ENCODE results near the gene ARHGEF4. TPM values are rescaled to one million over a fixed set of nuclear protein-coding genes. Genes with fewer than 3 reads are reported as not detected.

Gene ARHGEF4
- total and polyA plus RNA-seq, 10 of the 15 experiments (the other 5 are each of a cell fraction or from before 2014, with no cell fraction given), result 0.02 to 0.24 (median 0.16) TPM; not detected in 6

DNA sequence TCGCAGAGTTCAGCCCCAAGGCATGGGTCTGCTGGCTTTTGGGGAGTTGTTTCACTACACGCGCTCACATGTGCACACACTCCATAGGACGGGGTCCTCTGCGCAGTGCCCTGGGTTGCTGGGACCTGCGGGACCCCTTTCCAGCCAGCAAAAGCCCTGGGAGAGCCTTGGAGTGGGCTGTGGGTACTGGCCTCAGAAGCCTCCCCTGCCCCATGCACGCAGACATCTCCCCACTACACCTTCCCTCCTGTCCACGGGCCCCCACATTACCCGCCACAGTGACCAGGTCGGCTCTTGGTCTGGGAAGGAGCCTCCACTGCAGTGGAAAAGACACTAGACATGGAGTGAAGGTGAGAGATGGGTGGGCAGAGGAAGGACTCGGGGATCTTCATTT, 208.0 kb downstream of the ARHGEF4 start:
- in situ Hi-C loops (cut with MboI) (no loop called here), intact Hi-C loops (cut with micrococcal nuclease; ENCODE audit: unreplicated experiment) (no loop called here)
- no peak for DNase-seq (ENCODE audit: low read depth, low spot score)
- Histone ChIP-seq H3K27ac (ENCODE audit: control insufficient read depth, insufficient read depth) (no peak overlapping the region), H3K79me2 (ENCODE audit: control insufficient read depth, insufficient read depth, low read length) (no peaks in the 10 kb centered on the region), H3K9ac (ENCODE audit: control insufficient read depth, insufficient read depth, low read length) (no peak overlapping the region), H3K4me2 (ENCODE audit: control insufficient read depth, insufficient read depth) (no peak overlapping the region), H2AFZ (ENCODE audit: control insufficient read depth, low read depth, low read length) (no peak overlapping the region), H4K20me1 (ENCODE audit: control insufficient read depth, insufficient read depth) (no peaks in the 10 kb centered on the region), H3K9me3 (replicated peaks; ENCODE audit: control insufficient read depth, insufficient read depth, low read length) (no peaks in the 10 kb centered on the region), H3K4me3 (no peak overlapping the region), H3K36me3 (ENCODE audit: control insufficient read depth in 2 of 2, insufficient read depth in 2 of 2, low read length in 1 of 2) (peaks cover 8 to 27% of the 10 kb centered on the region in 2 experiments; a peak in 3 of 4 replicates), H3K4me1 (ENCODE audit: control insufficient read depth, insufficient read depth, low read length) (no peaks in the 10 kb centered on the region), H3K27me3 (replicated peaks in 1 of 2; ENCODE audit: control insufficient read depth in 2 of 2, insufficient read depth in 2 of 2, low read length in 1 of 2) (no peaks in the 10 kb centered on the region)
- SMC1A ChIA-PET (ENCODE audit: uncharacterized antibody, unreplicated experiment), result no interaction called here
- 92% methylated on average over 11 of the region's 11 CpGs for WGBS (ENCODE audit: insufficient coverage, insufficient replicate concordance, low lambda C conversion rate, missing lambda C conversion rate)
- RAD21 ChIA-PET (ENCODE audit: unreplicated experiment), result no interaction called here
- BruUV-seq (replicated peaks), result no TSS peak
- TF ChIP-seq, protein P1, sequence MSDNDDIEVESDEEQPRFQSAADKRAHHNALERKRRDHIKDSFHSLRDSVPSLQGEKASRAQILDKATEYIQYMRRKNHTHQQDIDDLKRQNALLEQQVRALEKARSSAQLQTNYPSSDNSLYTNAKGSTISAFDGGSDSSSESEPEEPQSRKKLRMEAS (IDR thresholded peaks at IDR 0.05; ENCODE audit: low read depth, low read length), result no peak
- TF ChIP-seq CBX3 (IDR thresholded peaks at IDR 0.05; ENCODE audit: borderline replicate concordance, low read depth), result no peak
- TF ChIP-seq, protein P2, sequence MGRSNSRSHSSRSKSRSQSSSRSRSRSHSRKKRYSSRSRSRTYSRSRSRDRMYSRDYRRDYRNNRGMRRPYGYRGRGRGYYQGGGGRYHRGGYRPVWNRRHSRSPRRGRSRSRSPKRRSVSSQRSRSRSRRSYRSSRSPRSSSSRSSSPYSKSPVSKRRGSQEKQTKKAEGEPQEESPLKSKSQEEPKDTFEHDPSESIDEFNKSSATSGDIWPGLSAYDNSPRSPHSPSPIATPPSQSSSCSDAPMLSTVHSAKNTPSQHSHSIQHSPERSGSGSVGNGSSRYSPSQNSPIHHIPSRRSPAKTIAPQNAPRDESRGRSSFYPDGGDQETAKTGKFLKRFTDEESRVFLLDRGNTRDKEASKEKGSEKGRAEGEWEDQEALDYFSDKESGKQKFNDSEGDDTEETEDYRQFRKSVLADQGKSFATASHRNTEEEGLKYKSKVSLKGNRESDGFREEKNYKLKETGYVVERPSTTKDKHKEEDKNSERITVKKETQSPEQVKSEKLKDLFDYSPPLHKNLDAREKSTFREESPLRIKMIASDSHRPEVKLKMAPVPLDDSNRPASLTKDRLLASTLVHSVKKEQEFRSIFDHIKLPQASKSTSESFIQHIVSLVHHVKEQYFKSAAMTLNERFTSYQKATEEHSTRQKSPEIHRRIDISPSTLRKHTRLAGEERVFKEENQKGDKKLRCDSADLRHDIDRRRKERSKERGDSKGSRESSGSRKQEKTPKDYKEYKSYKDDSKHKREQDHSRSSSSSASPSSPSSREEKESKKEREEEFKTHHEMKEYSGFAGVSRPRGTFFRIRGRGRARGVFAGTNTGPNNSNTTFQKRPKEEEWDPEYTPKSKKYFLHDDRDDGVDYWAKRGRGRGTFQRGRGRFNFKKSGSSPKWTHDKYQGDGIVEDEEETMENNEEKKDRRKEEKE (IDR thresholded peaks at IDR 0.05), result no peak
- TF ChIP-seq POLR2AphosphoS5 (IDR thresholded peaks at IDR 0.05; ENCODE audit: low read length), result no peak
- no peak for TF ChIP-seq RAD51 (IDR thresholded peaks at IDR 0.05)
- no peak for TF ChIP-seq ZSCAN29 (IDR thresholded peaks at IDR 0.05)
- no peak for TF ChIP-seq MEF2A (IDR thresholded peaks at IDR 0.05; ENCODE audit: insufficient read depth, low read depth, low read length)
- TF ChIP-seq EZH2 (IDR thresholded peaks at IDR 0.05; ENCODE audit: borderline replicate concordance, control insufficient read depth, low read depth, low read length), result no peak
- no peak for TF ChIP-seq MXI1 (IDR thresholded peaks at IDR 0.05; ENCODE audit: low read depth, low read length)
- no peak for TF ChIP-seq NR2C2 (IDR thresholded peaks at IDR 0.05; ENCODE audit: borderline replicate concordance, control insufficient read depth, insufficient read length, low read depth)
- no peak for TF ChIP-seq BHLHE40 (IDR thresholded peaks at IDR 0.05; ENCODE audit: borderline replicate concordance in 1 of 2, low read depth in 2 of 2, low read length in 1 of 2)
- TF ChIP-seq, protein P3, sequence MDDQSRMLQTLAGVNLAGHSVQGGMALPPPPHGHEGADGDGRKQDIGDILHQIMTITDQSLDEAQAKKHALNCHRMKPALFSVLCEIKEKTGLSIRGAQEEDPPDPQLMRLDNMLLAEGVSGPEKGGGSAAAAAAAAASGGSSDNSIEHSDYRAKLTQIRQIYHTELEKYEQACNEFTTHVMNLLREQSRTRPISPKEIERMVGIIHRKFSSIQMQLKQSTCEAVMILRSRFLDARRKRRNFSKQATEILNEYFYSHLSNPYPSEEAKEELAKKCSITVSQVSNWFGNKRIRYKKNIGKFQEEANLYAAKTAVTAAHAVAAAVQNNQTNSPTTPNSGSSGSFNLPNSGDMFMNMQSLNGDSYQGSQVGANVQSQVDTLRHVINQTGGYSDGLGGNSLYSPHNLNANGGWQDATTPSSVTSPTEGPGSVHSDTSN (IDR thresholded peaks at IDR 0.05; ENCODE audit: insufficient replicate concordance, low read depth, low read length), result no peak
- TF ChIP-seq, protein P4, sequence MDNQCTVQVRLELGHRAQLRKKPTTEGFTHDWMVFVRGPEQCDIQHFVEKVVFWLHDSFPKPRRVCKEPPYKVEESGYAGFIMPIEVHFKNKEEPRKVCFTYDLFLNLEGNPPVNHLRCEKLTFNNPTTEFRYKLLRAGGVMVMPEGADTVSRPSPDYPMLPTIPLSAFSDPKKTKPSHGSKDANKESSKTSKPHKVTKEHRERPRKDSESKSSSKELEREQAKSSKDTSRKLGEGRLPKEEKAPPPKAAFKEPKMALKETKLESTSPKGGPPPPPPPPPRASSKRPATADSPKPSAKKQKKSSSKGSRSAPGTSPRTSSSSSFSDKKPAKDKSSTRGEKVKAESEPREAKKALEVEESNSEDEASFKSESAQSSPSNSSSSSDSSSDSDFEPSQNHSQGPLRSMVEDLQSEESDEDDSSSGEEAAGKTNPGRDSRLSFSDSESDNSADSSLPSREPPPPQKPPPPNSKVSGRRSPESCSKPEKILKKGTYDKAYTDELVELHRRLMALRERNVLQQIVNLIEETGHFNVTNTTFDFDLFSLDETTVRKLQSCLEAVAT (IDR thresholded peaks at IDR 0.05), result no peak
- TF ChIP-seq, protein P5, sequence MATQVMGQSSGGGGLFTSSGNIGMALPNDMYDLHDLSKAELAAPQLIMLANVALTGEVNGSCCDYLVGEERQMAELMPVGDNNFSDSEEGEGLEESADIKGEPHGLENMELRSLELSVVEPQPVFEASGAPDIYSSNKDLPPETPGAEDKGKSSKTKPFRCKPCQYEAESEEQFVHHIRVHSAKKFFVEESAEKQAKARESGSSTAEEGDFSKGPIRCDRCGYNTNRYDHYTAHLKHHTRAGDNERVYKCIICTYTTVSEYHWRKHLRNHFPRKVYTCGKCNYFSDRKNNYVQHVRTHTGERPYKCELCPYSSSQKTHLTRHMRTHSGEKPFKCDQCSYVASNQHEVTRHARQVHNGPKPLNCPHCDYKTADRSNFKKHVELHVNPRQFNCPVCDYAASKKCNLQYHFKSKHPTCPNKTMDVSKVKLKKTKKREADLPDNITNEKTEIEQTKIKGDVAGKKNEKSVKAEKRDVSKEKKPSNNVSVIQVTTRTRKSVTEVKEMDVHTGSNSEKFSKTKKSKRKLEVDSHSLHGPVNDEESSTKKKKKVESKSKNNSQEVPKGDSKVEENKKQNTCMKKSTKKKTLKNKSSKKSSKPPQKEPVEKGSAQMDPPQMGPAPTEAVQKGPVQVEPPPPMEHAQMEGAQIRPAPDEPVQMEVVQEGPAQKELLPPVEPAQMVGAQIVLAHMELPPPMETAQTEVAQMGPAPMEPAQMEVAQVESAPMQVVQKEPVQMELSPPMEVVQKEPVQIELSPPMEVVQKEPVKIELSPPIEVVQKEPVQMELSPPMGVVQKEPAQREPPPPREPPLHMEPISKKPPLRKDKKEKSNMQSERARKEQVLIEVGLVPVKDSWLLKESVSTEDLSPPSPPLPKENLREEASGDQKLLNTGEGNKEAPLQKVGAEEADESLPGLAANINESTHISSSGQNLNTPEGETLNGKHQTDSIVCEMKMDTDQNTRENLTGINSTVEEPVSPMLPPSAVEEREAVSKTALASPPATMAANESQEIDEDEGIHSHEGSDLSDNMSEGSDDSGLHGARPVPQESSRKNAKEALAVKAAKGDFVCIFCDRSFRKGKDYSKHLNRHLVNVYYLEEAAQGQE (IDR thresholded peaks at IDR 0.05; ENCODE audit: low read depth, low read length), result no peak
- TF ChIP-seq KLF5 (IDR thresholded peaks at IDR 0.05; ENCODE audit: partially characterized antibody), result no peak
- CTCF ChIA-PET, result no interaction called here
- no peak for ATAC-seq
- POLR2A ChIA-PET, result no interaction called here
- FAIRE-seq, result no peak
